ENCODE data around the gene STAT2. TPM values are rescaled to one million over a fixed set of nuclear protein-coding genes. Genes with fewer than 3 reads are reported as not detected.
"Not testable (repeated sequence)": the region's sequence is repeated elsewhere in the genome, so short reads cannot be mapped to it uniquely, and the experiment has no call there.

STAT2 gene
- total and polyA plus RNA-seq, 10 of the 15 experiments (the other 5 are each of a cell fraction or from before 2014, with no cell fraction given) = 16.9 to 106 (median 77.9) TPM

DNA sequence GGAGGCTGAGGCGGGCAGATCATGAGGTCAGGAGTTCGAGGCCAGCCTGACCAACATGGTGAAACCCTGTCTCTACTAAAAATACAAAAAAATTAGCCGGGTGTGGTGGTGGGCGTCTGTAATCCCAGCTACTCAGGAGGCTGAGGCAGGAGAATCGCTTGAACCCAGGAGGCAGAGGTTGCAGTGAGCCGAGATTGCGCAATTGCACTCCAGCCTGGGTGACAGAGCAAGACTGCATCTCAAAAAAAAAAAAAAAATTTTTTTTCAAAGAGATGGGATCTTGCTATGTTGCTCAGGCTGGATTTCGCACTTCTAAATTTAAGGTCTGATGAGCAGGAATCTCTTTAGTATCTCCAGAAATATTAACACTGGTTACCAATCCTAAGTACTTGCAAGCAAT, 38.3 kb downstream of the STAT2 start:
- RAD21 ChIA-PET (ENCODE audit: unreplicated experiment); H3K4me2 ChIP-seq (ENCODE audit: control insufficient read depth, insufficient read depth); ATAC-seq; H2AFZ ChIP-seq (ENCODE audit: control insufficient read depth, low read depth, low read length); H3K4me3 ChIP-seq; intact Hi-C loops (cut with micrococcal nuclease; ENCODE audit: unreplicated experiment); H4K20me1 ChIP-seq (ENCODE audit: control insufficient read depth, insufficient read depth); H3K9me3 ChIP-seq (replicated peaks; ENCODE audit: control insufficient read depth, insufficient read depth, low read length); H3K27me3 ChIP-seq (replicated peaks in 1 of 2; ENCODE audit: control insufficient read depth in 2 of 2, insufficient read depth in 2 of 2, low read length in 1 of 2); FAIRE-seq; BruUV-seq (replicated peaks); H3K4me1 ChIP-seq (ENCODE audit: control insufficient read depth, insufficient read depth, low read length); H3K9ac ChIP-seq (ENCODE audit: control insufficient read depth, insufficient read depth, low read length); DNase-seq (ENCODE audit: low read depth, low spot score); H3K79me2 ChIP-seq (ENCODE audit: control insufficient read depth, insufficient read depth, low read length); POLR2A ChIA-PET; H3K27ac ChIP-seq (ENCODE audit: control insufficient read depth, insufficient read depth); in situ Hi-C loops (cut with MboI): not testable (repeated sequence)
- ChIA-PET CTCF (interaction anchor here (1.1 kb wide), 1 partner anchor 9 kb away, joined by 4 read pairs; no protein-coding TSS in a partner anchor), SMC1A (ENCODE audit: uncharacterized antibody, unreplicated experiment) (interaction anchor here (1.4 kb wide), 1 partner anchor 11 kb away, joined by 6 read pairs; no protein-coding TSS in a partner anchor)
- 90% methylated on average over 8 of the region's 8 CpGs for WGBS (ENCODE audit: insufficient coverage, insufficient replicate concordance, low lambda C conversion rate, missing lambda C conversion rate)
- peaks cover 2 to 24% of the 10 kb centered on the region in 2 experiments for H3K36me3 ChIP-seq (ENCODE audit: control insufficient read depth in 2 of 2, insufficient read depth in 2 of 2, low read length in 1 of 2)

DNA sequence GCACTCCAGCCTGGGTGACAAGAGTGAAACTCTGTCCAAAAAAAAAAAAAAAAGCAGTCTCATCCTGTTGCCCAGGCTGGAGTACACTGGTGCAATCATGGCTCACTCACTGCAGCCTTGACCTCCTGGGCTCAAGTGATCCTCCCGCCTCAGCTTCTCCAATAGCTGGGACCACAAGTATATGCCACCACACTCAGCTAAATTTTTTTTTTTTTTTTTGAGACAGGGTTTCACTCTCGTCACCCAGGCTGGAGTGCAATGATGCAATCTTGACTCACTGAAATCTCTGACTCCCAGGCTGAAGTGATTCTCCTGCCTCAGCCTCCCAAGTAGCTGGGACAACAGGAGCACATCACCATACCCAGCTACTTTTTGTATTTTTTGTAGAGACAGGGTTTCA, 38.9 kb downstream of the STAT2 start:
- no TSS peak for BruUV-seq (replicated peaks)
- H3K36me3 ChIP-seq (ENCODE audit: control insufficient read depth in 2 of 2, insufficient read depth in 2 of 2, low read length in 1 of 2) = peaks cover 2 to 21% of the 10 kb centered on the region in 2 experiments; a peak in 3 of 4 replicates
- no peak for FAIRE-seq

More for the DNA sequence above, 38.9 kb downstream of the STAT2 start:
- Histone ChIP-seq H3K4me2 (ENCODE audit: control insufficient read depth, insufficient read depth) (no peak overlapping the region), H2AFZ (ENCODE audit: control insufficient read depth, low read depth, low read length) (no peak overlapping the region), H4K20me1 (ENCODE audit: control insufficient read depth, insufficient read depth) (no peaks in the 10 kb centered on the region), H3K27ac (ENCODE audit: control insufficient read depth, insufficient read depth) (no peak overlapping the region), H3K9ac (ENCODE audit: control insufficient read depth, insufficient read depth, low read length) (no peak overlapping the region), H3K9me3 (replicated peaks; ENCODE audit: control insufficient read depth, insufficient read depth, low read length) (no peaks in the 10 kb centered on the region), H3K4me1 (ENCODE audit: control insufficient read depth, insufficient read depth, low read length) (no peaks in the 10 kb centered on the region), H3K79me2 (ENCODE audit: control insufficient read depth, insufficient read depth, low read length) (no peaks in the 10 kb centered on the region; the same call in 1 of the 2 replicates), H3K27me3 (replicated peaks in 1 of 2; ENCODE audit: control insufficient read depth in 2 of 2, insufficient read depth in 2 of 2, low read length in 1 of 2) (no peaks in the 10 kb centered on the region), H3K4me3 (no peak overlapping the region)
- RAD21 ChIA-PET (ENCODE audit: unreplicated experiment) = no interaction called here
- DNase-seq (ENCODE audit: low read depth, low spot score) (no peak), ATAC-seq (no peak)
- CTCF ChIA-PET = interaction anchor here (0.7 to 1.1 kb wide), 2 partner anchors 9 to 56 kb away, joined by 3 to 4 read pairs; no protein-coding TSS in a partner anchor
- intact Hi-C loops (cut with micrococcal nuclease; ENCODE audit: unreplicated experiment) = no loop called here
- SMC1A ChIA-PET (ENCODE audit: uncharacterized antibody, unreplicated experiment) = interaction anchor here (1.4 kb wide), 1 partner anchor 10 kb away, joined by 6 read pairs; no protein-coding TSS in a partner anchor
- in situ Hi-C loops (cut with MboI) = no loop called here
- POLR2A ChIA-PET = interaction anchor here (0.6 to 1.2 kb wide), 3 partner anchors 8 to 141 kb away, joined by 3 to 6 read pairs (median 6); partner anchors contain the start of gene PAN2
- no peak for TF ChIP-seq CHD1 (IDR thresholded peaks at IDR 0.05; ENCODE audit: low read depth, low read length)
- TF ChIP-seq MEF2A (IDR thresholded peaks at IDR 0.05; ENCODE audit: insufficient read depth, low read depth, low read length) = no peak
- 92% methylated on average over 2 of the region's 2 CpGs for WGBS (ENCODE audit: insufficient coverage, insufficient replicate concordance, low lambda C conversion rate, missing lambda C conversion rate)

All from GM12878 (cell line).